ENCODE data around the gene CADPS. TPM values are rescaled to one million over a fixed set of nuclear protein-coding genes. Genes with fewer than 3 reads are reported as not detected.

Gene CADPS
- total and polyA plus RNA-seq, 8 donors, result 16.1 to 112 (median 26.0) TPM

DNA sequence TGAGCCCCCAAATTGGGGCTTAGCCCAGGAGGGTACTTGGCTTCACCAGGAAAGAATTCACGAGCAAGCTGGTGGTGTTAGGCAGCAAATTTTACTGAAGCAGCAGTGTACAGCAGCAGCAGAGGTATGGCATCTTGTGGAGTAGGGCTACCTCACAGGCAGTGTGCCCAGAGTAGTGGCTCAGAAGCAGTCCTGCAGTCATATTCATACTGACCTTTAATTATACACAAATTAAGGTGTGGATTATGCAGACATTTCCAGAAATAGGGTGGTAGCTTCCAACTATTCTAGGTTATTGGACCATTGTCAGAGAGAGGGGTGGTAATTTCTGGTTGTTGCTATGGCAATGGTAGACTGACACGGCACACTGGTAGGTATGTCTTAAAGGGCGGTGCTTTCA is 20.7 kb upstream of the CADPS start:
- intact Hi-C loops (cut with DNase I), result no loop called here
- H3K9me3 ChIP-seq, result no peaks in the 10 kb centered on the region
- 65 to 85% methylated on average over 3 of the region's 3 CpGs for whole genome bisulfite sequencing, 2 donors
- H3K36me3 ChIP-seq, result no peaks in the 10 kb centered on the region
- DNase-seq, result no peak
- TF ChIP-seq, protein P1, sequence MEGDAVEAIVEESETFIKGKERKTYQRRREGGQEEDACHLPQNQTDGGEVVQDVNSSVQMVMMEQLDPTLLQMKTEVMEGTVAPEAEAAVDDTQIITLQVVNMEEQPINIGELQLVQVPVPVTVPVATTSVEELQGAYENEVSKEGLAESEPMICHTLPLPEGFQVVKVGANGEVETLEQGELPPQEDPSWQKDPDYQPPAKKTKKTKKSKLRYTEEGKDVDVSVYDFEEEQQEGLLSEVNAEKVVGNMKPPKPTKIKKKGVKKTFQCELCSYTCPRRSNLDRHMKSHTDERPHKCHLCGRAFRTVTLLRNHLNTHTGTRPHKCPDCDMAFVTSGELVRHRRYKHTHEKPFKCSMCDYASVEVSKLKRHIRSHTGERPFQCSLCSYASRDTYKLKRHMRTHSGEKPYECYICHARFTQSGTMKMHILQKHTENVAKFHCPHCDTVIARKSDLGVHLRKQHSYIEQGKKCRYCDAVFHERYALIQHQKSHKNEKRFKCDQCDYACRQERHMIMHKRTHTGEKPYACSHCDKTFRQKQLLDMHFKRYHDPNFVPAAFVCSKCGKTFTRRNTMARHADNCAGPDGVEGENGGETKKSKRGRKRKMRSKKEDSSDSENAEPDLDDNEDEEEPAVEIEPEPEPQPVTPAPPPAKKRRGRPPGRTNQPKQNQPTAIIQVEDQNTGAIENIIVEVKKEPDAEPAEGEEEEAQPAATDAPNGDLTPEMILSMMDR (IDR thresholded peaks at IDR 0.05), result no peak
- H3K27ac ChIP-seq, result no peak overlapping the region
- no peaks in the 10 kb centered on the region for H3K4me1 ChIP-seq
- H3K27me3 ChIP-seq, result no peaks in the 10 kb centered on the region
- no peak overlapping the region for H3K4me3 ChIP-seq
- FAIRE-seq, result no peak
- ATAC-seq, result no peak

DNA sequence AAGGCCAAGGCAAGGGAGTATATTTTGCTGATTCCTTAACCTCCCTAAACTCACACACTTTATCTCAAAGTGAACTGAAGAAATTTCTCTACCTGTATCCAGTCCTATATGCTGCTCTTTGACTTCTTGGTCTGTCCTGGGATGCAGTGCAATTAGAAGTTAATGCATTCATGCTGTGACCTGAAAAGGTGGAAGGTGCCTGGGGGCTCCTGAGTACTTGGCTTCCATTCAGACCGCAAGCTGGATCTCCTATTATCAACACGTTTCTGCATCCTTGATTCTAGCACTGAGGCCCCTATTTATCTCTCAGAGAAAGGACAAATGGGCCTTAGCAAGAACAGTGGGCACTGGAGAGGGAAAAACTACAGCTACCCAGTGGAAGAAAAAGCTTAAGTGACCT is 17.7 kb upstream of the CADPS start:
- ATAC-seq, result no peak
- H3K27ac ChIP-seq, result no peak overlapping the region
- WGBS, 2 donors, result 63 to 73% methylated on average over 2 of the region's 2 CpGs
- no peaks in the 10 kb centered on the region for H3K4me1 ChIP-seq
- H3K36me3 ChIP-seq, result no peaks in the 10 kb centered on the region
- TF ChIP-seq, protein P1 (IDR thresholded peaks at IDR 0.05), result no peak
- DNase-seq, result no peak
- intact Hi-C loops (cut with DNase I), result no loop called here
- no peak overlapping the region for H3K4me3 ChIP-seq
- no peaks in the 10 kb centered on the region for H3K9me3 ChIP-seq
- no peaks in the 10 kb centered on the region for H3K27me3 ChIP-seq
- FAIRE-seq, result no peak

DNA sequence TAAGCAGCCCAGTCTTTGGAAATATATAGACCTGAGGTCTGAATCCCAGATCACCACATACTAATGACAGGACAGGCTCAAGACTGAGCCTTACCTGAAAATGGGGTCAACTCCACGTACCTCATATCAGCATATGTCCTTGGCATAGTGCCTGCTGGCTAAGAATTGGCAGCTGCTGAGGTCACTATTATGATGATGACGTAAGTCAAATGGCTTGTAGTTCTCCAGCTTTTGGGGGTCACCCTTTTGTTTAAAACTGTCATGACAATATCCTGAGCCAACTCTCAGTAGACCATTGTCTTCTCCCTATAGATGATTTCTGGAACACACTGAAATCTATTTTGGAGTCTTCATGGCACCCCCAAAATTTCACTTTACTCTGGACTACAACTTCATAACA is 16.8 kb upstream of the CADPS start:
- WGBS, 2 donors, result 20% methylated on average over 2 of the region's 2 CpGs
- Histone ChIP-seq H3K4me1 (no peaks in the 10 kb centered on the region), H3K27me3 (no peaks in the 10 kb centered on the region), H3K4me3 (no peak overlapping the region), H3K36me3 (no peaks in the 10 kb centered on the region), H3K27ac (no peak overlapping the region), H3K9me3 (no peaks in the 10 kb centered on the region)
- no peak for ATAC-seq
- no peak for FAIRE-seq
- no peak for DNase-seq
- TF ChIP-seq, protein P1 (IDR thresholded peaks at IDR 0.05), result no peak
- intact Hi-C loops (cut with DNase I), result no loop called here

DNA sequence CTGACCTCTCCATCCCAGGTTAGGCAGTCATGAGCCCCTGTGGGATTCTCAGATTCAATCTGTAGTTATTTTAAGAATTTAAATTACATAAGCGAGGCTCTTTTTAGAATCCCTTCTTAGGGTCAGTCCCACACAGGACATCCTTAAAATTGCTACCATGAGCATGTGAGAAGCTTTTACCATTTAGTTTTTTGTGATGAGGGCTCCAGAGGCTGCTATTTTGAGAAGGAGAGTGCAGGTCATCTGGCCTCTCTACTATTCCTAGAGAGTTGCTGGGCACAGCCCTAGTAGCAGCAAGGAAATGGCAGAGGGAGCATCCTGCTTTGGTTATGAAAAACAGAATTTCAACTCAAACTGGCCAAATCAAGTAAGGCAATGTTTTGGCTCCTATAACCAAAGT is 13.6 kb upstream of the CADPS start:
- 51 to 77% methylated on average over 1 of the region's 1 CpG for WGBS, 2 donors
- FAIRE-seq (no peak), ATAC-seq (no peak), DNase-seq (no peak)
- intact Hi-C loops (cut with DNase I), result no loop called here
- no peaks in the 10 kb centered on the region for H3K27me3 ChIP-seq
- TF ChIP-seq, protein P1 (IDR thresholded peaks at IDR 0.05), result no peak
- no peaks in the 10 kb centered on the region for H3K36me3 ChIP-seq
- no peak overlapping the region for H3K4me3 ChIP-seq
- no peaks in the 10 kb centered on the region for H3K9me3 ChIP-seq
- H3K4me1 ChIP-seq, result no peaks in the 10 kb centered on the region
- H3K27ac ChIP-seq, result no peak overlapping the region

DNA sequence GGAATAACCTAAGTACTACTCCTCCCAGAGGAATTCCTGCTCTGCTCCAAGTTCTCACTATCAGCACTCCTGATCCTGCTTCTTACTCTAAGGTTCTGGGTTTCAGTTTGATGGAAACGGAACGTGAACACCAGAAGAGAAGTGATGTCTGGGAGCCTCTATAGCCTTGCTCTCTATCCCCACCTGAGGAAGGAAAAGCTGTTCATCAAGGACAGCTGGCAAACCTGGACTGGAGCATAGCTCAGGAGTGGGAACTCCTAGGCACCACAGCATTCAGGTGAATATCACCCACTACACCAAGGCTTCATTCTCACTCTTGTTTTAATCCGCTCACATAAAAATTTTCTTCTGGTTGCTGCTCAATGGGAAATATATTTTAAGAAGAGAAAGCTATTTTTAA is 13.0 kb upstream of the CADPS start:
- ATAC-seq, result peak in 2 of 4 donors; percentile 49 to 61
- DNase-seq, result no peak
- Histone ChIP-seq H3K4me3 (no peak overlapping the region), H3K27ac (no peak overlapping the region), H3K27me3 (no peaks in the 10 kb centered on the region), H3K9me3 (no peaks in the 10 kb centered on the region), H3K4me1 (no peaks in the 10 kb centered on the region), H3K36me3 (no peaks in the 10 kb centered on the region)
- 23 to 34% methylated on average over 3 of the region's 3 CpGs for WGBS, 2 donors
- intact Hi-C loops (cut with DNase I), result no loop called here
- no peak for FAIRE-seq
- TF ChIP-seq, protein P1 (IDR thresholded peaks at IDR 0.05), result no peak
